HepG2 (cell line): ENCODE data around the gene UFSP2. TPM values are rescaled to one million over a fixed set of nuclear protein-coding genes. Genes with fewer than 3 reads are reported as not detected.

Source experiments
- ATAC-seq: fragments of 200-7000 bp; cut with Tn5 transposase; 3 replicates; pipeline ENCODE4 v1.9.1; 2020; ENCODE audit warnings: mild to moderate bottlenecking, moderate library complexity
- BruUV-seq: library from RNA; stranded (reverse); fragments of 400-500 nt; replicated peaks from 2 replicates; lab custom pipeline; 2021; lab: Mats Ljungman, UMichigan
- CTCF ChIA-PET: fragments of 300-600 bp; formaldehyde crosslinking; extraction: SDS; loops from one replicate; lab custom pipeline; 2021; ENCODE audit warnings: low total read pairs, inconsistent platforms, low intra/inter-chr PET ratio; lab: Yijun Ruan, JAX
- POLR2A ChIA-PET: fragments of 350-600 bp; sonication (Branson Sonifier 250); formaldehyde crosslinking; loops from one replicate; lab custom pipeline; 2020; ENCODE audit warnings: antibody characterized with exemption, inconsistent platforms; lab: Yijun Ruan, JAX
- DNase-seq: peaks from one replicate; pipeline ENCODE4 v3.0.0-alpha.2; 2015; ENCODE audit warnings: low spot score
- FAIRE-seq: peaks from 3 replicates; lab custom pipeline; 2011; peaks lifted over from hg19 to GRCh38; lab: Jason Lieb, UNC
- H2AFZ ChIP-seq: one replicate; pipeline ENCODE4 v1.6.1; 2011; ENCODE audit warnings: low read length, inconsistent platforms
- H3K27ac ChIP-seq: fragments of 300-600 bp; 3 replicates; pipeline ENCODE4 v1.8.0; 2011; ENCODE audit warnings: mixed run types, mild to moderate bottlenecking, mixed read lengths, low read length, inconsistent platforms; ENCODE audit not compliant: insufficient read depth; ENCODE audit errors: extremely low read length
- H3K27me3 ChIP-seq, 2 experiments: fragments of 200-600 bp in 1 of 2; 2 replicates in 1 of 2; 3 replicates in 1 of 2; pipeline versions ENCODE4 v1.6.0 to v1.8.0; 2011; ENCODE audit warnings: low read length in 2 of 2, mild to moderate bottlenecking in 2 of 2, moderate library complexity in 2 of 2, inconsistent platforms in 1 of 2; ENCODE audit not compliant: insufficient read depth in 2 of 2, control insufficient read depth in 1 of 2
- H3K36me3 ChIP-seq, 2 experiments: fragments of 200-600 bp in 1 of 2; replicated peaks in 1 of 2; 2 replicates in 1 of 2; 3 replicates in 1 of 2; pipeline versions ENCODE4 v1.5.1 to v1.8.0; 2011; ENCODE audit warnings: low read length in 2 of 2, inconsistent platforms in 1 of 2; ENCODE audit not compliant: insufficient read depth in 2 of 2, control insufficient read depth in 1 of 2
- H3K4me1 ChIP-seq: 2 replicates; pipeline ENCODE4 v1.5.1; 2012; ENCODE audit warnings: low read length, inconsistent platforms; ENCODE audit not compliant: insufficient read depth
- H3K4me2 ChIP-seq: 2 replicates; pipeline ENCODE4 v1.6.0; 2011; ENCODE audit warnings: low read depth, low read length, inconsistent platforms
- H3K4me3 ChIP-seq, 3 experiments: fragments of 200-600 bp in 1 of 3; sonication (generic), shearing (Covaris generic) in 1 of 3; replicated peaks in 1 of 3; 2 replicates each; pipeline ENCODE4 v1.5.1; 2011 to 2016; ENCODE audit warnings: low read length in 3 of 3, inconsistent platforms in 2 of 3, low read depth in 2 of 3, mild to moderate bottlenecking in 2 of 3, control low read depth in 1 of 3, mixed read lengths in 1 of 3; ENCODE audit not compliant: insufficient read depth in 1 of 3
- H3K79me2 ChIP-seq: one replicate; pipeline ENCODE4 v1.6.1; 2011; ENCODE audit warnings: low read length, inconsistent platforms; ENCODE audit not compliant: insufficient read depth
- H3K9ac ChIP-seq: 2 replicates; pipeline ENCODE4 v1.6.0; 2011; ENCODE audit warnings: mild to moderate bottlenecking, low read depth, low read length, inconsistent platforms; ENCODE audit not compliant: insufficient read depth
- H3K9me3 ChIP-seq: 2 replicates; pipeline ENCODE4 v1.5.1; 2012; ENCODE audit warnings: mild to moderate bottlenecking, low read length
- H4K20me1 ChIP-seq: 2 replicates; pipeline ENCODE4 v1.6.0; 2011; ENCODE audit warnings: inconsistent platforms, mild to moderate bottlenecking, low read length, moderate library complexity; ENCODE audit not compliant: insufficient read depth
- CHCHD3 ChIP-seq: sonication (generic); formaldehyde crosslinking; IDR thresholded peaks from 2 replicates; pipeline ENCODE4 v1.8.0; 2022; ENCODE audit warnings: mild to moderate bottlenecking, missing genetic modification reagents, moderate library complexity
- GPN1 ChIP-seq: sonication (generic); formaldehyde crosslinking; IDR thresholded peaks from 2 replicates; pipeline ENCODE4 v1.5.1; 2020; ENCODE audit warnings: missing genetic modification reagents, borderline replicate concordance
- IRF2 ChIP-seq: IDR thresholded peaks from 2 replicates; pipeline ENCODE4 v1.6.1; 2018; ENCODE audit warnings: missing genetic modification reagents, missing compliant biosample characterization
- KAT2B ChIP-seq: fragments of 150-350 bp; IDR thresholded peaks from 2 replicates; pipeline ENCODE4 v1.6.1; 2014; ENCODE audit warnings: low read depth, low read length, borderline replicate concordance
- PAWR ChIP-seq: sonication (generic); formaldehyde crosslinking; IDR thresholded peaks from 2 replicates; pipeline ENCODE4 v1.4.0; 2020; ENCODE audit warnings: missing genetic modification reagents, mild to moderate bottlenecking, borderline replicate concordance
- RARA ChIP-seq: IDR thresholded peaks from 2 replicates; pipeline ENCODE4 v1.6.1; 2016; ENCODE audit warnings: missing genetic modification reagents, missing compliant biosample characterization
- TBP ChIP-seq: sonication (generic); formaldehyde crosslinking; IDR thresholded peaks from 2 replicates; pipeline ENCODE4 v1.5.0; 2020; ENCODE audit warnings: missing genetic modification reagents
- ZNF382 ChIP-seq: sonication (generic); formaldehyde crosslinking; IDR thresholded peaks from 2 replicates; pipeline ENCODE4 v1.5.0; 2020; ENCODE audit warnings: missing genetic modification reagents, mild to moderate bottlenecking, borderline replicate concordance
- ZNF674 ChIP-seq: sonication (generic); formaldehyde crosslinking; IDR thresholded peaks from 2 replicates; pipeline ENCODE4 v1.5.0; 2020; ENCODE audit warnings: low read depth, mild to moderate bottlenecking, missing genetic modification reagents
- ZNF788 ChIP-seq: sonication (generic); formaldehyde crosslinking; IDR thresholded peaks from 2 replicates; pipeline ENCODE4 v1.5.0; 2020; ENCODE audit warnings: mild to moderate bottlenecking, missing genetic modification reagents, borderline replicate concordance
- ZSCAN12 ChIP-seq: sonication (generic); formaldehyde crosslinking; IDR thresholded peaks from 2 replicates; pipeline ENCODE4 v1.9.0; 2021; ENCODE audit warnings: mild to moderate bottlenecking, missing genetic modification reagents
- WGBS: methylation state at CpG from one replicate; pipeline ENCODE4 v1.1.6; 2017; ENCODE audit warnings: low lambda C conversion rate; 5-methylcytosine and 5-hydroxymethylcytosine counted together
- in situ Hi-C: cut with HindIII; loops from 2 replicates; pipeline ENCODE4 v1.10.0; 2017; ENCODE audit warnings: low pct_unique_long_range_greater_than_20kb; ENCODE audit not compliant: extremely low pct_ligation_motif_present
- intact Hi-C: fragments of 100-400 bp; cut with micrococcal nuclease; formaldehyde crosslinking; loops from one replicate; pipeline ENCODE4 v1.10.0; 2022; ENCODE audit not compliant: unreplicated experiment
- polyA plus RNA-seq, 8 experiments: library from polyadenylated mRNA; depleted of rRNA in 3 of 8; stranded (reverse) in 7 of 8; unstranded in 1 of 8; fragments of >200 nt; fragmentation: Illumina TruSeq in 4 of 8; extraction: Trizol in 4 of 8; gene quantifications; 2 replicates each; pipeline versions ENCODE4 v1.2.1 to v1.2.3, GENCODE V29; 2011 to 2016; ENCODE audit warnings: low read depth in 4 of 8, missing spikeins in 1 of 8, mixed read lengths in 1 of 8; ENCODE audit not compliant: insufficient read depth in 1 of 8
- total RNA-seq, 5 experiments: library from RNA; depleted of rRNA; stranded (reverse); fragments of >200 nt; fragmentation: Illumina TruSeq; extraction: Trizol; gene quantifications; 2 replicates each; pipeline ENCODE4 v1.2.3, GENCODE V29; 2016; ENCODE audit warnings: low read depth in 1 of 5
- TF ChIP-seq, protein P1 (sequence below), 2 experiments: sonication (generic) in 1 of 2; formaldehyde crosslinking in 1 of 2; IDR thresholded peaks; 2 replicates each; pipeline versions ENCODE4 v1.5.1 to v1.6.1; 2011 to 2020; ENCODE audit warnings: borderline replicate concordance in 1 of 2, low read depth in 1 of 2, low read length in 1 of 2, mild to moderate bottlenecking in 1 of 2, missing genetic modification reagents in 1 of 2, moderate library complexity in 1 of 2
- TF ChIP-seq, protein P2 (sequence below): IDR thresholded peaks from 2 replicates; pipeline ENCODE4 v1.6.1; 2016; ENCODE audit warnings: low read depth, control low read depth
- TF ChIP-seq, protein P3 (sequence below): sonication (generic); formaldehyde crosslinking; IDR thresholded peaks from 2 replicates; pipeline ENCODE4 v1.5.1; 2020; ENCODE audit warnings: missing genetic modification reagents, mild to moderate bottlenecking, borderline replicate concordance
- TF ChIP-seq, protein P4 (sequence below): sonication (generic); formaldehyde crosslinking; IDR thresholded peaks from 2 replicates; pipeline ENCODE4 v1.4.0; 2020; ENCODE audit warnings: mild to moderate bottlenecking, missing genetic modification reagents
- TF ChIP-seq, protein P5 (sequence below): sonication (generic); formaldehyde crosslinking; IDR thresholded peaks from 2 replicates; pipeline ENCODE4 v1.8.0; 2022; ENCODE audit warnings: missing genetic modification reagents, low read depth, mild to moderate bottlenecking, borderline replicate concordance

UFSP2 gene
- total and polyA plus RNA-seq, 2 of the 13 experiments (the other 11 are each of a cell fraction or from before 2014, with no cell fraction given), result 24.1 to 32.3 TPM

DNA sequence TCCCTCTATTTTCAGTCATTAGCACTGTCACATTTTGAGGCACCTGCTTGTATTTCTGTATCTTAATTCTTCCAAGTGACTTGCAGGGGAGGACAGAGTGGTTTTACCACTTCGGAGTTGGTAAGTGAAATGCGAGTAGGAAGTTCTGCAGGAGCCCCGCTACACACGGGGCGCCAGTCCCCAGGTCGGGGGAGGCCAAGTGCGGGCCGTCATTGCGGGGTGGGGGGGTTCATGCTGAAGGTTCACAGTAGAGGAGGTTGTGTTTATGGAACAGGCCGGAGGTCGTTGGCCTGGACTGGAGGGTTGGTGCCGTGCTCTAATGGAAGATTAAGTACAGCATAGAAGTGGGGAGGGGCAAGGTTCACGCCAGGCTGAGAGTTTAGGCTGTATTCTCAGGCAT, 74.1 kb downstream of the UFSP2 start:
- BruUV-seq, result no TSS peak
- CTCF ChIA-PET, result no interaction called here
- 91% methylated on average over 13 of the region's 13 CpGs for WGBS
- Histone ChIP-seq H3K4me3 (no peak overlapping the region), H3K79me2 (no peaks in the 10 kb centered on the region), H3K27ac (no peak overlapping the region), H2AFZ (no peak overlapping the region), H3K4me2 (no peak overlapping the region), H3K4me1 (no peaks in the 10 kb centered on the region), H3K27me3 (no peaks in the 10 kb centered on the region), H3K36me3 (peaks cover 20 to 41% of the 10 kb centered on the region in 2 experiments; a peak in 4 of 5 replicates), H3K9me3 (no peaks in the 10 kb centered on the region), H4K20me1 (no peaks in the 10 kb centered on the region), H3K9ac (no peak overlapping the region)
- FAIRE-seq, result no peak
- no peak for ATAC-seq
- POLR2A ChIA-PET, result no interaction called here
- no peak for DNase-seq
- in situ Hi-C loops (no loop called here), intact Hi-C loops (no loop called here)
- TF ChIP-seq RARA (CRISPR knock-in tag), result no peak
- TF ChIP-seq, protein P1, sequence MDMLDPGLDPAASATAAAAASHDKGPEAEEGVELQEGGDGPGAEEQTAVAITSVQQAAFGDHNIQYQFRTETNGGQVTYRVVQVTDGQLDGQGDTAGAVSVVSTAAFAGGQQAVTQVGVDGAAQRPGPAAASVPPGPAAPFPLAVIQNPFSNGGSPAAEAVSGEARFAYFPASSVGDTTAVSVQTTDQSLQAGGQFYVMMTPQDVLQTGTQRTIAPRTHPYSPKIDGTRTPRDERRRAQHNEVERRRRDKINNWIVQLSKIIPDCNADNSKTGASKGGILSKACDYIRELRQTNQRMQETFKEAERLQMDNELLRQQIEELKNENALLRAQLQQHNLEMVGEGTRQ (IDR thresholded peaks at IDR 0.05; ENCODE audit: low read depth, low read length), result no peak
- TF ChIP-seq, protein P1 (CRISPR knock-in tag; IDR thresholded peaks at IDR 0.05; ENCODE audit: borderline replicate concordance), result no peak
- TF ChIP-seq KAT2B, result no peak
- TF ChIP-seq ZNF788 (CRISPR knock-in tag), result no peak
- TF ChIP-seq ZSCAN12 (CRISPR knock-in tag), result no peak
- TF ChIP-seq, protein P2, sequence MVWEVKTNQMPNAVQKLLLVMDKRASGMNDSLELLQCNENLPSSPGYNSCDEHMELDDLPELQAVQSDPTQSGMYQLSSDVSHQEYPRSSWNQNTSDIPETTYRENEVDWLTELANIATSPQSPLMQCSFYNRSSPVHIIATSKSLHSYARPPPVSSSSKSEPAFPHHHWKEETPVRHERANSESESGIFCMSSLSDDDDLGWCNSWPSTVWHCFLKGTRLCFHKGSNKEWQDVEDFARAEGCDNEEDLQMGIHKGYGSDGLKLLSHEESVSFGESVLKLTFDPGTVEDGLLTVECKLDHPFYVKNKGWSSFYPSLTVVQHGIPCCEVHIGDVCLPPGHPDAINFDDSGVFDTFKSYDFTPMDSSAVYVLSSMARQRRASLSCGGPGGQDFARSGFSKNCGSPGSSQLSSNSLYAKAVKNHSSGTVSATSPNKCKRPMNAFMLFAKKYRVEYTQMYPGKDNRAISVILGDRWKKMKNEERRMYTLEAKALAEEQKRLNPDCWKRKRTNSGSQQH (CRISPR knock-in tag), result no peak
- no peak for TF ChIP-seq ZNF674 (CRISPR knock-in tag)
- TF ChIP-seq, protein P3, sequence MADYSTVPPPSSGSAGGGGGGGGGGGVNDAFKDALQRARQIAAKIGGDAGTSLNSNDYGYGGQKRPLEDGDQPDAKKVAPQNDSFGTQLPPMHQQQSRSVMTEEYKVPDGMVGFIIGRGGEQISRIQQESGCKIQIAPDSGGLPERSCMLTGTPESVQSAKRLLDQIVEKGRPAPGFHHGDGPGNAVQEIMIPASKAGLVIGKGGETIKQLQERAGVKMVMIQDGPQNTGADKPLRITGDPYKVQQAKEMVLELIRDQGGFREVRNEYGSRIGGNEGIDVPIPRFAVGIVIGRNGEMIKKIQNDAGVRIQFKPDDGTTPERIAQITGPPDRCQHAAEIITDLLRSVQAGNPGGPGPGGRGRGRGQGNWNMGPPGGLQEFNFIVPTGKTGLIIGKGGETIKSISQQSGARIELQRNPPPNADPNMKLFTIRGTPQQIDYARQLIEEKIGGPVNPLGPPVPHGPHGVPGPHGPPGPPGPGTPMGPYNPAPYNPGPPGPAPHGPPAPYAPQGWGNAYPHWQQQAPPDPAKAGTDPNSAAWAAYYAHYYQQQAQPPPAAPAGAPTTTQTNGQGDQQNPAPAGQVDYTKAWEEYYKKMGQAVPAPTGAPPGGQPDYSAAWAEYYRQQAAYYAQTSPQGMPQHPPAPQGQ (CRISPR knock-in tag), result no peak
- no peak for TF ChIP-seq TBP (CRISPR knock-in tag)
- no peak for TF ChIP-seq ZNF382 (CRISPR knock-in tag)
- TF ChIP-seq, protein P4, sequence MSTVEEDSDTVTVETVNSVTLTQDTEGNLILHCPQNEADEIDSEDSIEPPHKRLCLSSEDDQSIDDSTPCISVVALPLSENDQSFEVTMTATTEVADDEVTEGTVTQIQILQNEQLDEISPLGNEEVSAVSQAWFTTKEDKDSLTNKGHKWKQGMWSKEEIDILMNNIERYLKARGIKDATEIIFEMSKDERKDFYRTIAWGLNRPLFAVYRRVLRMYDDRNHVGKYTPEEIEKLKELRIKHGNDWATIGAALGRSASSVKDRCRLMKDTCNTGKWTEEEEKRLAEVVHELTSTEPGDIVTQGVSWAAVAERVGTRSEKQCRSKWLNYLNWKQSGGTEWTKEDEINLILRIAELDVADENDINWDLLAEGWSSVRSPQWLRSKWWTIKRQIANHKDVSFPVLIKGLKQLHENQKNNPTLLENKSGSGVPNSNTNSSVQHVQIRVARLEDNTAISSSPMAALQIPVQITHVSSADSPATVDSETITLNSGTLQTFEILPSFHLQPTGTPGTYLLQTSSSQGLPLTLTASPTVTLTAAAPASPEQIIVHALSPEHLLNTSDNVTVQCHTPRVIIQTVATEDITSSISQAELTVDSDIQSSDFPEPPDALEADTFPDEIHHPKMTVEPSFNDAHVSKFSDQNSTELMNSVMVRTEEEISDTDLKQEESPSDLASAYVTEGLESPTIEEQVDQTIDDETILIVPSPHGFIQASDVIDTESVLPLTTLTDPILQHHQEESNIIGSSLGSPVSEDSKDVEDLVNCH (CRISPR knock-in tag), result no peak
- TF ChIP-seq IRF2 (CRISPR knock-in tag), result no peak
- TF ChIP-seq, protein P5, sequence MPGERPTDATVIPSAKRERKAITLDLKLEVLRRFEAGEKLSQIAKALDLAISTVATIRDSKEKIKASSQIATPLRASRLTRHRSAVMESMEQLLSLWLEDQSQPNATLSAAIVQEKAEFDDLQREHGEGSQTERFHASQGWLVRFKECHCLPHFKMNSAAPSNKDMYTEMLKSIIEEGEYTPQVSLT (CRISPR knock-in tag), result no peak
- no peak for TF ChIP-seq GPN1 (CRISPR knock-in tag)
- no peak for TF ChIP-seq CHCHD3 (CRISPR knock-in tag)
- TF ChIP-seq PAWR (CRISPR knock-in tag), result no peak
